ENCODE data around the gene FAM163B. TPM values are rescaled to one million over a fixed set of nuclear protein-coding genes. Genes with fewer than 3 reads are reported as not detected.

Gene FAM163B
- total and polyA plus RNA-seq, 2 donors from 2014 or later = 0.54 TPM; not detected in 1

DNA sequence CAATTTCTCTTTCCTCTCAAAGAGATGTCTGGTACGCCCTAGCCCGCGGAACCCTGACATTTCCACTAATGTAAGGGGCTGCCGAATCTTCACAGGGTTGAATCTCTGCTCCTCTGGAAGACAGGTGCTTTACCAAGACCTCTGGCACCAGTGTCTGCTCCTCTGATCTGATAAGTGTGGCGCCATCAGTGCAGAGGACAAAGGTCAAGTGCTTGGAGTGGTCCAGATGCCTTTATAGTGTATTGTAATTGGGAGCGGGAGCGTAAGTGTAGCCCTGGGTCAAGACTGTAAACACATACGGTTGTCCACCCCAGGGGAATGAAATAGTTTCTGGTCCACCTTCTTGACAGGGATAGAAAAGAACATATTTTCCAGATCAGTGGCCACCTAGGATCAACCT, 57.0 kb downstream of the FAM163B start:
- TF ChIP-seq, protein P1, sequence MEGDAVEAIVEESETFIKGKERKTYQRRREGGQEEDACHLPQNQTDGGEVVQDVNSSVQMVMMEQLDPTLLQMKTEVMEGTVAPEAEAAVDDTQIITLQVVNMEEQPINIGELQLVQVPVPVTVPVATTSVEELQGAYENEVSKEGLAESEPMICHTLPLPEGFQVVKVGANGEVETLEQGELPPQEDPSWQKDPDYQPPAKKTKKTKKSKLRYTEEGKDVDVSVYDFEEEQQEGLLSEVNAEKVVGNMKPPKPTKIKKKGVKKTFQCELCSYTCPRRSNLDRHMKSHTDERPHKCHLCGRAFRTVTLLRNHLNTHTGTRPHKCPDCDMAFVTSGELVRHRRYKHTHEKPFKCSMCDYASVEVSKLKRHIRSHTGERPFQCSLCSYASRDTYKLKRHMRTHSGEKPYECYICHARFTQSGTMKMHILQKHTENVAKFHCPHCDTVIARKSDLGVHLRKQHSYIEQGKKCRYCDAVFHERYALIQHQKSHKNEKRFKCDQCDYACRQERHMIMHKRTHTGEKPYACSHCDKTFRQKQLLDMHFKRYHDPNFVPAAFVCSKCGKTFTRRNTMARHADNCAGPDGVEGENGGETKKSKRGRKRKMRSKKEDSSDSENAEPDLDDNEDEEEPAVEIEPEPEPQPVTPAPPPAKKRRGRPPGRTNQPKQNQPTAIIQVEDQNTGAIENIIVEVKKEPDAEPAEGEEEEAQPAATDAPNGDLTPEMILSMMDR (IDR thresholded peaks at IDR 0.05; ENCODE audit: borderline replicate concordance, extremely low read depth, insufficient read depth) = no peak
- intact Hi-C loops (cut with DNase I) = no loop called here
- no peak for FAIRE-seq
- Histone ChIP-seq H3K27me3 (ENCODE audit: control insufficient read depth, insufficient read depth, low read length) (no peaks in the 10 kb centered on the region), H3K4me3 (ENCODE audit: low read length in 3 of 3) (no peak overlapping the region), H3K36me3 (ENCODE audit: control insufficient read depth in 2 of 3, insufficient read depth in 3 of 3, low read length in 3 of 3) (peaks cover 0 to 12% (median 7%) of the 10 kb centered on the region in 3 donors), H3K27ac (ENCODE audit: low read depth in 2 of 2, low read length in 2 of 2) (no peak overlapping the region), H3K9me3 (ENCODE audit: control insufficient read depth in 2 of 3, insufficient read depth in 1 of 3, low read length in 3 of 3) (no peaks in the 10 kb centered on the region), H3K4me1 (ENCODE audit: control insufficient read depth in 2 of 3, insufficient read depth in 2 of 3, low read depth in 1 of 3, low read length in 3 of 3) (peaks cover 0 to under 1% (median 0%) of the 10 kb centered on the region in 3 donors), H3K9ac (ENCODE audit: low read length in 3 of 3) (no peak overlapping the region)
- no peak for DNase-seq

DNA sequence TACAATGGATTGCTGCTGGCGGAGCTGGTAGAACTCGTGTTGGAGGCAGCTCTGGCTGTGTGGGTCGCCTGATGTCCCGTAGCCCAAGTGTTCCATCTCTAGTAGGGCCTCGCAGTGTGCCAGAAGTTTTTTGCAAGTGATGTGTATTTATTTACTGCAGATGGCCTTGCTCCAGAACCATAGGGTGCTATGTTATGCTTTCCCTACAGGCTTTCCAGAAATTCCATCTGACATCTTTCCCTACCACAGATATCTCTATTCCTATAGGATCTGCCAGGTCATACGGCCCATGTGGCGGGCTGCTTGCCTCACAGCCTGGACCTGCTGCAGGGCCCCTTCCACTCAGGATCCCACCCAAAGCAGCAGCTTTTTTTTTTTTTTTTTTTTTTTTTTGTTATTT, 57.7 kb downstream of the FAM163B start:
- H3K9me3 ChIP-seq (ENCODE audit: control insufficient read depth in 2 of 3, insufficient read depth in 1 of 3, low read length in 3 of 3) = no peaks in the 10 kb centered on the region
- TF ChIP-seq, protein P1 (IDR thresholded peaks at IDR 0.05; ENCODE audit: borderline replicate concordance, extremely low read depth, insufficient read depth) = no peak
- no peak overlapping the region for H3K27ac ChIP-seq (ENCODE audit: low read depth in 2 of 2, low read length in 2 of 2)
- H3K9ac ChIP-seq (ENCODE audit: low read length in 3 of 3) = no peak overlapping the region
- H3K4me3 ChIP-seq (ENCODE audit: low read length in 3 of 3) = no peak overlapping the region
- peaks cover 0 to 18% (median 7%) of the 10 kb centered on the region in 3 donors for H3K36me3 ChIP-seq (ENCODE audit: control insufficient read depth in 2 of 3, insufficient read depth in 3 of 3, low read length in 3 of 3)
- H3K27me3 ChIP-seq (ENCODE audit: control insufficient read depth, insufficient read depth, low read length) = no peaks in the 10 kb centered on the region
- DNase-seq = no peak
- intact Hi-C loops (cut with DNase I) = no loop called here
- peaks cover 0 to 3% (median 0%) of the 10 kb centered on the region in 3 donors for H3K4me1 ChIP-seq (ENCODE audit: control insufficient read depth in 2 of 3, insufficient read depth in 2 of 3, low read depth in 1 of 3, low read length in 3 of 3)
- FAIRE-seq = no peak

DNA sequence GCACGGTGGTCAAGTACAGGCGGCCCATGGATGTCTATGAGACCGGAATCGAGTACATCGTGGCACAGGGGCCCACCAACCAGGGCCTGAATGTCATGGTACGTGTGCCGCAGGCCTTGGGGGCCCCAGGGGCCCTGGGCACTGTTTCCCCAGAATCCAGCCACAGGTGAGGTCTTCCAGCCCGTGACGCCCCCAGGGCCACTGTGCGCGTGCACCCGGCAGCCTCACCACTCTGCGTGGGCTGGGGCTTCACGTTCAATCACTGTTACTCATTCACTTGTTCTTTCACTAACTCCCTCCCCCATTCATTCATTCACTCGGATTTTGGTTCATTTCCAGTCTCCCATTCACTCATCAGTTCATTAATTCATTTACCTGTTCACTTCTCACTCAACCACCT, 62.1 kb downstream of the FAM163B start:
- DNase-seq (no peak), FAIRE-seq (no peak)
- TF ChIP-seq, protein P1 (IDR thresholded peaks at IDR 0.05; ENCODE audit: borderline replicate concordance, extremely low read depth, insufficient read depth) = no peak
- Histone ChIP-seq H3K9ac (ENCODE audit: low read length in 3 of 3) (no peak overlapping the region), H3K27me3 (ENCODE audit: control insufficient read depth, insufficient read depth, low read length) (no peaks in the 10 kb centered on the region), H3K9me3 (ENCODE audit: control insufficient read depth in 2 of 3, insufficient read depth in 1 of 3, low read length in 3 of 3) (no peaks in the 10 kb centered on the region), H3K27ac (ENCODE audit: low read depth in 2 of 2, low read length in 2 of 2) (no peak overlapping the region), H3K4me1 (ENCODE audit: control insufficient read depth in 2 of 3, insufficient read depth in 2 of 3, low read depth in 1 of 3, low read length in 3 of 3) (peaks cover 0 to 23% (median 0%) of the 10 kb centered on the region in 3 donors), H3K4me3 (ENCODE audit: low read length in 3 of 3) (no peak overlapping the region), H3K36me3 (ENCODE audit: control insufficient read depth in 2 of 3, insufficient read depth in 3 of 3, low read length in 3 of 3) (peaks cover 0 to 11% (median 3%) of the 10 kb centered on the region in 3 donors)
- intact Hi-C loops (cut with DNase I) = no loop called here

DNA sequence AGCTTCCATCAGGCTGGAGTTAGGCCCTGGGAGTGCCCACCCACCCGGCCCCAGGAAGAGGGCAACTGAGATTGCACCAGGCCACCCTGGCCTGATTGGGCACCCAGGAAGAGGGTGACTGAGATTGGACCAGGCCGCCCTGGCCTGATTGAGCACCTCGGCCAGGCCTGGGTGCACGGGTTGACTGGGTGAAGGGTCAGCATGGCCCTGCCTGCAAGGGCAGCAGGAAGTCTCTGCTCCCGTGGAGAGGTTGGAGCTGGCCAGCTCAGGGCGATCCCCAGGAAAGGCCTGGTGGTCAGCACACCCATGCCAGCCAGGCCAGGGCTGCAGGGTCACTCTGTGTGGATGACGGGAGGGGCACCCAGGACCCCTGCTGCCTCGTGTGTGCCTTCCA, 62.9 kb downstream of the FAM163B start:
- no peak overlapping the region for H3K27ac ChIP-seq (ENCODE audit: low read depth in 2 of 2, low read length in 2 of 2)
- no peaks in the 10 kb centered on the region for H3K9me3 ChIP-seq (ENCODE audit: control insufficient read depth in 2 of 3, insufficient read depth in 1 of 3, low read length in 3 of 3)
- peaks cover 0 to 23% (median 0%) of the 10 kb centered on the region in 3 donors for H3K4me1 ChIP-seq (ENCODE audit: control insufficient read depth in 2 of 3, insufficient read depth in 2 of 3, low read depth in 1 of 3, low read length in 3 of 3)
- TF ChIP-seq, protein P1 (IDR thresholded peaks at IDR 0.05; ENCODE audit: borderline replicate concordance, extremely low read depth, insufficient read depth) = no peak
- FAIRE-seq = no peak
- H3K9ac ChIP-seq (ENCODE audit: low read length in 3 of 3) = no peak overlapping the region
- H3K4me3 ChIP-seq (ENCODE audit: low read length in 3 of 3) = no peak overlapping the region
- H3K27me3 ChIP-seq (ENCODE audit: control insufficient read depth, insufficient read depth, low read length) = no peaks in the 10 kb centered on the region
- intact Hi-C loops (cut with DNase I) = no loop called here
- DNase-seq = no peak
- H3K36me3 ChIP-seq (ENCODE audit: control insufficient read depth in 2 of 3, insufficient read depth in 3 of 3, low read length in 3 of 3) = peaks cover 0 to 15% (median 3%) of the 10 kb centered on the region in 3 donors

Measured in kidney (tissue), 14 donors.